ENCODE measurements around the gene MRRF.

Gene MRRF

GRCh38 chr9:122252796-122253195 lies 11.9 kb upstream of the MRRF start:
- H3K27me3 ChIP-seq (ENCODE audit: control insufficient read depth, low read length), result no peaks in the 10 kb centered on the region
- no peaks in the 10 kb centered on the region for H3K4me1 ChIP-seq (ENCODE audit: control insufficient read depth, low read length)
- H3K4me3 ChIP-seq (ENCODE audit: low read length), result no peak overlapping the region
- peaks cover 29% of the 10 kb centered on the region for H3K79me2 ChIP-seq (ENCODE audit: control insufficient read depth, low read length)
- H3K9me3 ChIP-seq (ENCODE audit: control insufficient read depth, insufficient read depth, low read length), result no peaks in the 10 kb centered on the region
- TF ChIP-seq, protein P1, sequence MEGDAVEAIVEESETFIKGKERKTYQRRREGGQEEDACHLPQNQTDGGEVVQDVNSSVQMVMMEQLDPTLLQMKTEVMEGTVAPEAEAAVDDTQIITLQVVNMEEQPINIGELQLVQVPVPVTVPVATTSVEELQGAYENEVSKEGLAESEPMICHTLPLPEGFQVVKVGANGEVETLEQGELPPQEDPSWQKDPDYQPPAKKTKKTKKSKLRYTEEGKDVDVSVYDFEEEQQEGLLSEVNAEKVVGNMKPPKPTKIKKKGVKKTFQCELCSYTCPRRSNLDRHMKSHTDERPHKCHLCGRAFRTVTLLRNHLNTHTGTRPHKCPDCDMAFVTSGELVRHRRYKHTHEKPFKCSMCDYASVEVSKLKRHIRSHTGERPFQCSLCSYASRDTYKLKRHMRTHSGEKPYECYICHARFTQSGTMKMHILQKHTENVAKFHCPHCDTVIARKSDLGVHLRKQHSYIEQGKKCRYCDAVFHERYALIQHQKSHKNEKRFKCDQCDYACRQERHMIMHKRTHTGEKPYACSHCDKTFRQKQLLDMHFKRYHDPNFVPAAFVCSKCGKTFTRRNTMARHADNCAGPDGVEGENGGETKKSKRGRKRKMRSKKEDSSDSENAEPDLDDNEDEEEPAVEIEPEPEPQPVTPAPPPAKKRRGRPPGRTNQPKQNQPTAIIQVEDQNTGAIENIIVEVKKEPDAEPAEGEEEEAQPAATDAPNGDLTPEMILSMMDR (IDR thresholded peaks at IDR 0.05; ENCODE audit: low read depth, low read length, poor library complexity, severe bottlenecking), result no peak
- no peak for TF ChIP-seq EZH2phosphoT487 (IDR thresholded peaks at IDR 0.05; ENCODE audit: borderline replicate concordance, low read length)
- no peaks in the 10 kb centered on the region for H3F3A ChIP-seq (ENCODE audit: control insufficient read depth, insufficient read depth)
- H3K9me2 ChIP-seq (replicated peaks; ENCODE audit: control insufficient read depth, low read length), result no peaks in the 10 kb centered on the region
- peaks cover 68% of the 10 kb centered on the region for H3K36me3 ChIP-seq (ENCODE audit: control insufficient read depth, low read length)
- H3K4me2 ChIP-seq (ENCODE audit: low read length), result no peak overlapping the region
- H3K27ac ChIP-seq (ENCODE audit: low read depth, low read length), result no peak overlapping the region
- H4K20me1 ChIP-seq (ENCODE audit: control insufficient read depth, insufficient read depth, low read depth, low read length), result no peaks in the 10 kb centered on the region

- Histone ChIP-seq H3K4me2 (ENCODE audit: low read length) (no peak overlapping the region), H3F3A (ENCODE audit: control insufficient read depth, insufficient read depth) (no peaks in the 10 kb centered on the region)
Observed at GRCh38 chr9:122254761-122255160, 9.9 kb upstream of the MRRF start.

DNA sequence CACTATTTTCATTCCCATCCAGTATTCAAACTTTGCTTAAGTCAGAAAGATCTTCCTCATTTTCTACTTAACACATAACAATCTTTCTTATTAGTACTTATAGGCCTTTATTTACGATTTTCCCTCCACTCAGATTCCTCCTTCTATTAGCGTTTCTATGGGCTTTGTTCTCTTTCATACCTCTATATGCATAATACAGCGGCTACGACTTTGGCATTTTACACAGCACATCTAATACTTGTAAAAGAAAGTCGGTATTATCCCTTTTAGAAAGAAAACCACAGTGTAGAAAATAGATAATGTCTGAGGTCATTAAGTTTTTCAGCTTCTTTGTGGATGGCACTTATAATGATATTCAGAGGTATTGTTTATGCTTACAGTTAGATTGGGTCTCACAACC lies 8.5 kb upstream of the MRRF start:
- Histone ChIP-seq H3K9me2 (replicated peaks; ENCODE audit: control insufficient read depth, low read length) (no peaks in the 10 kb centered on the region), H3K4me1 (ENCODE audit: control insufficient read depth, low read length) (no peaks in the 10 kb centered on the region), H3K4me2 (ENCODE audit: low read length) (no peak overlapping the region), H3K36me3 (ENCODE audit: control insufficient read depth, low read length) (peaks cover 82% of the 10 kb centered on the region), H3K27ac (ENCODE audit: low read depth, low read length) (no peak overlapping the region), H4K20me1 (ENCODE audit: control insufficient read depth, insufficient read depth, low read depth, low read length) (no peaks in the 10 kb centered on the region), H3K79me2 (ENCODE audit: control insufficient read depth, low read length) (peaks cover 40% of the 10 kb centered on the region), H3F3A (ENCODE audit: control insufficient read depth, insufficient read depth) (no peaks in the 10 kb centered on the region), H3K27me3 (ENCODE audit: control insufficient read depth, low read length) (no peaks in the 10 kb centered on the region), H3K4me3 (ENCODE audit: low read length) (no peak overlapping the region), H3K9me3 (ENCODE audit: control insufficient read depth, insufficient read depth, low read length) (no peaks in the 10 kb centered on the region)
- TF ChIP-seq, protein P1 (IDR thresholded peaks at IDR 0.05; ENCODE audit: low read depth, low read length, poor library complexity, severe bottlenecking), result no peak
- TF ChIP-seq EZH2phosphoT487 (IDR thresholded peaks at IDR 0.05; ENCODE audit: borderline replicate concordance, low read length), result no peak

More at GRCh38 chr9:122254761-122255160, 9.9 kb upstream of the MRRF start:
- TF ChIP-seq EZH2phosphoT487 (IDR thresholded peaks at IDR 0.05; ENCODE audit: borderline replicate concordance, low read length), result no peak
- TF ChIP-seq, protein P1 (IDR thresholded peaks at IDR 0.05; ENCODE audit: low read depth, low read length, poor library complexity, severe bottlenecking), result no peak
- no peaks in the 10 kb centered on the region for H3K9me3 ChIP-seq (ENCODE audit: control insufficient read depth, insufficient read depth, low read length)
- no peaks in the 10 kb centered on the region for H3K9me2 ChIP-seq (replicated peaks; ENCODE audit: control insufficient read depth, low read length)
- no peaks in the 10 kb centered on the region for H4K20me1 ChIP-seq (ENCODE audit: control insufficient read depth, insufficient read depth, low read depth, low read length)
- no peaks in the 10 kb centered on the region for H3K27me3 ChIP-seq (ENCODE audit: control insufficient read depth, low read length)
- no peak overlapping the region for H3K4me3 ChIP-seq (ENCODE audit: low read length)
- no peak overlapping the region for H3K27ac ChIP-seq (ENCODE audit: low read depth, low read length)
- H3K79me2 ChIP-seq (ENCODE audit: control insufficient read depth, low read length), result peaks cover 30% of the 10 kb centered on the region
- peaks cover 78% of the 10 kb centered on the region for H3K36me3 ChIP-seq (ENCODE audit: control insufficient read depth, low read length)
- no peaks in the 10 kb centered on the region for H3K4me1 ChIP-seq (ENCODE audit: control insufficient read depth, low read length)

All from DOHH2 (cell line).